ENCODE data around the gene MIB1. TPM values are rescaled to one million over a fixed set of nuclear protein-coding genes. Genes with fewer than 3 reads are reported as not detected.
A peak's percentile ranks its signal among the peaks of the same experiment; 100 is the strongest.

MIB1 gene
- polyA plus RNA-seq, 3 donors: 70.5 to 76.7 (median 71.9) TPM

DNA sequence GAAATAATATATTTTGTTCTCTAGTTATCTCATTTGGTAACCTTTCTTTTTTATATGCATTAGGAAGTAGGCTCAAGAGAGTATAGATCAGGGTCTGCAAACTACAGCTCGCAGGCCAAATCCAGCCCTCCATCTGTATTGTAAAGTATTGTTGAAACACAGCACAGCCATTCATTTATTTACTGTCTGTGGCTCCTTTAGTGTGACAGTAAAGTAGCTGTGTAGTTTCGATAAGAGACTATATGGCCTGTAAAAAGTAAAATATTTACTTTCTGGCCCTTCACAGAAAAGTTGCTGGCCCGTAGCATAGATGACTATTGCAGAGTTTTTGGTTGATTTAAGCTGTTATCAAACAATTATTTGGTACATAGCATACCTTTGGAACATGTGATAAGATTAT lies 67.6 kb downstream of the MIB1 start:
- no peak for DNase-seq (ENCODE audit: low read depth in 3 of 3, low spot score in 2 of 3)

DNA sequence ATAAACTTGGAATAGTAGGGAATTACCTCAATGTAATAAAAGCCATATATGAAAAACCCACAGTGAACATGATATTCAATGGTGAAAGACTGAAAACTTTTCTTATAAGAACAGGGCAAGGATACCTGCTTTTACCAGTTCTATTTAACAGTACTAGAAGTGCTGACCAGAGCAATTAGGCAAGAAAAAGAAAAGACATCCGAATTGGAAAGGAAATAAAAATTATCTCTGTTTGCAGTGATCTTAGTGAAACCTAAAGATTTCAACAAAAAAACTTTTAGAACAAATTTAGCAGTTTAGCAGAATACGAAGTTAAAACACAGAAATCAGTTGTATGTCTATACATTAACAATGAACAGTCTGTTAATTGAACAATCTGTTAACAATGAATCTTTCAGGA lies 69.1 kb downstream of the MIB1 start:
- DNase-seq (ENCODE audit: low read depth in 3 of 3, low spot score in 2 of 3): no peak

DNA sequence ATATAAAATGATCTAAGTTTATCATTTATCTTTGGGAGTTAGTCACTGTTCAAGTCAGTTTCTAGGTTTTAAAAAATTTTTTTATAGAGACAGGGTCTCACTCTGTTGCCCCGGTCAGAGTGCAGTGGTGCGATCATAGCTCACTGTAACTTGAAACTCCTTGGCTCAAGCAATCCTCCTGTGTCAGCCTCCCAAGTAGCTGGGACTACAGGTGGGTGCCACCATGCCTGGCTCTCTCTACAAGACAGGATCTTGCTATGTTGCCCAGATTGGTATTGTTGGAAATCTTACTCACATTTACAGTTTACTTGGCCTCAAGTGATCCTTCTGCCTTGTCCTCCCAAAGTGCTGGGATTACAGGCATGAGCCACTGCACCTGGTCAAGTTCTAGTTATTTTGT lies 74.5 kb downstream of the MIB1 start:
- no peak for DNase-seq (ENCODE audit: low read depth in 3 of 3, low spot score in 2 of 3)

DNA sequence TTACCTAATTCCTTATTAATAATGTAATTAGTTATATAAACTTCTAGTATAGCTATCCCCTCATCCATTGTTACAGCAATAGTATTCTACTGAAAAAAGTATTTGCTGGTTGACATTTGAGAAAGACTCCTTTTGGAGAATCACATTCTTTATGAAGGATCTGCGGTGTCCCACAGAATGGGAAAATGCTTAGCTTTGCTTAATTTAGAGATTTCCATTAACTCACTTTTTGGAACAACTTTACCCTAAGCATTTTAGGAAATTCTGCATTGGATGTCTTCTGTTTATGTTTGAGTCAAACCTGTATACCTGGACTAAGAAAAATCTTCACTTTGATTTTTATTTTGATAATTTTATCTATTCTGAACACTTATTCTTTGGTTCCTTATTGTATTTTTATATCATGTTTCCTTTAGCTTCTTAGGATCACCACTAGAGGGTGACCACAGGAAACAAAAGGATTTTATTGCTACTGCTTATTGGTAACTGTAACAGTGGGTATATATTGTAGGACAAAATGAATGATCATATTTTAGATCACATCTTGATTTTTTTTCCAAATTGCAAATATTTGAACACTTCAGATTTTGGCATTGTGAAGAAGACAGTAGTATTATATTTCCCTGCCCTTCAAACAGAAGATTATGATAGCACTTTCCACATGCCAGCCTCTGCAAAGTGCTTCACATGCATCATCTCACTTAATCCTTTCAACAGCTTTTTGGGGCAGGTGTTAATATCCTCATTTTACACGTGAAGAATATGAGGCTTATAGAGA lies 79.6 kb downstream of the MIB1 start:
- no peak for DNase-seq (ENCODE audit: low read depth in 3 of 3, low spot score in 2 of 3)

DNA sequence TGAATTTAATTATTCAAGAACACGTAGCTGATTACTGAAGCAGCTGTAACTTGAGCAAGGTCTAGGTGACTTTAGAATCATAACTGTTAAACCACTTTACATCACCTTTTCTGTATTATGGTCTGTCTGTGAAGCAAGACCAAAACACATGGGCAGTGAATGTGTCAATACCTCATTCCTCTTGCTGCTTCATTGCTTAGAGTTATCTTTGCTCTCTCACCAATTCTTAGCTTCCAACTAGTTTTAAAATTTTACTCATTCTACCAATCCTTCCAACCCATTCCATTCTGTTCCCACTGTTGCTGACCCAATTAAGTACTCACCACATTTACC lies 80.2 kb downstream of the MIB1 start:
- DNase-seq (ENCODE audit: low read depth in 3 of 3, low spot score in 2 of 3): no peak

DNA sequence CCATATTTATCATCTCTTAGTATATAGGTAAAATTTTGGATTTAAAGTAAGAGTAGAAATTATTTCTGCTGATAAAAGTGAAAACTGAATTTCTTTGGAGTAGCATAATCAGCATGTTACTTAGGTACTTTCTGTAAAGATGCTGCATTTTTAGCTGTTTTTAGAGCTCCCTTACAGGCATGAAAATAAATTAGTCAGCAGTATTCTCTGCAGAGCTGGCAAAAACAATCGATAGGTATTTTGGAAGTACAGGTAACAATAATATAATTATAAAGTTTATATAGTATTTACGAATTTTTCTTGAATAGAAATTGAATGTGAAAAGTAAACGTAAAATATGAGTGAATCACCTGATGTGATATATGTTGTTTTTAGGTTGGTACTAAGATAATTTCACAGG lies 83.3 kb downstream of the MIB1 start:
- no peak for DNase-seq (ENCODE audit: low read depth in 3 of 3, low spot score in 2 of 3)

DNA sequence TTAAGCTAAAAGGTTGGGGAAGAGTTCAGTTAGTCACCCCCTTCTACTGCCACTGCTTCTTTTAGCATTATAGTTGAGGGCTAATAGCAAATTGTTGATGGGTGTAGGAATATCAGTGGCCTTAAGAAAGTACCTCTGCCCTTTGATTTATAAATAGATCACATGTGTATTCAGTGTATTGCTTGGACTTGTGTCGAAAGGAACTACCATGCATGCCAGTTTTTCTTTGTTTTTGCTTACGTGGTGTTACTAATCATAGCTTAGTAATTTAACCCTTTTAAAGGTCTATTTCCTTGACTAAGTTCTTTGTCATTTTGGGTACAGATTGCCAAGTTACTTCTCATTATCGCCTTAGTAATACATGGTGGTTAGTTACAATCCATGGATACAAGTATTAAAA lies 85.6 kb downstream of the MIB1 start:
- DNase-seq (ENCODE audit: low read depth in 3 of 3, low spot score in 2 of 3): no peak

DNA sequence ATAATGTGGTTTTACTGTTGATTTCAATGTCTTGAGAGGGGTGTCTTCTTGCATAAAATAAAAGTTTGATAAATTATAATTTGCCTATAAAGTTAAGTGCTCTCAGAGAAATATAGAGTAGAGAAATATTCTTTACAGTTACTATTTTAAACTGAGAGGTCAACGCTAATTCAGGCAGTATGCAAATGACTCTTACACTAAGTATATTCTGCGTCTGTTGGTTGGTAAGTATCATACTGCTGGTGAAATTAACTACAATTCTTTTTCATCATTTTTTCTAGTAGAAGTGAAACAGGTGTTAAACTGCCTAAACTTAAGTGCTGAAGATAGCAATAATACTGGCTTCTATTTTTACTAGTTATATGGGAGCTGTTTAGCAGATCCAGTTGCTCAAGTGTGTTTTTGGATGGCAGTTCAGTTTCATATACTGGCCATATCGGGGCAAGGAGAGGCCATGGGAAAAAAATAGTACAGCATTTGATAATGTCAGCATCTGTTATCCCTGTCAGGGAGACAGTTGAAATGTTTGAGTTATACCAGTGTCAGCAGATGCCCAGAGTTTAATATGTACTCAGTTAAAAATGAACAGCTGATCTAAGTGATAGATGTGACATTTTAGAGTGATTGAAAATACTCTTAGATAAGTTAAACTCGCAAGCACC lies 86.2 kb downstream of the MIB1 start:
- no peak for DNase-seq (ENCODE audit: low read depth in 3 of 3, low spot score in 2 of 3)

DNA sequence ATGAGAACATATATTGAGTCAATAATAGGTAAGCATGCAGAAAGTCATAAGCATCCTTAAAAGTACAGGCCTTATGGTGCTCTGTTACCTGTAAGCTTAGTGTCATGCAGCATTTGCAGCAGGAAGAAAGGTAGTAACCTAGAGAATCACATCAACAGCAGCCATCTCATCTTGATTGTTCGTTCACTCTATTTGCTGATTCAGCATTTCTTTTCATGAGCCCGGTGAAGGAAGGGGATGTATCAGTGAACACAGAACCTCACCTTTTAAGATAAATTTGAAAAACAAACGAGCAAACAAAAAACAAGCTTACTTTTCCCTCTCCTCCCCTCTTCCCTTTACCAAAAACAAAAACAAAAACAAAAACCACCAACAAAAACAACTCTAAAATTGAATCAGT lies 89.9 kb downstream of the MIB1 start:
- no peak for DNase-seq (ENCODE audit: low read depth in 3 of 3, low spot score in 2 of 3)

DNA sequence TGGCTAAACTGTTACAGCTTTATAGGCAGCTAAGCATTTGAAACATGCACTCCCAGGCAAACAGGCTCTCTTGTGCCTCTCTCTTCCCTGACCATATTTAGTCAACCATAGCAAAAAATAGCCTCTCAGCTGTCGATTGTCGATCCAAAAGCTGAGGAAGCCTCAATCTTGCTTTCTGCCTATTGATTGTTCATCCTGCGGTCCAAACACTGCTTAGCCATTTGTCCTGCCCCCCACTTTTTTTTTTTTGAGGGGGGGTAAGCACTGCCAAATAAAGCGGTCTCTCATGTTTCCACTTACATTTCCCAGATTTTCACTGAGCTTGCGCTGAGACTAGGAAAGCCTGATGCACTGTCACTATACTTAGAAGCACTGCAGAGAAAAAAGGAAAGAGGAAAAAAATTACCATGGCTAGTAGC lies 90.8 kb downstream of the MIB1 start:
- peak in 1 of 3 donors; percentile 1 for DNase-seq (ENCODE audit: low read depth in 3 of 3, low spot score in 2 of 3)

DNA sequence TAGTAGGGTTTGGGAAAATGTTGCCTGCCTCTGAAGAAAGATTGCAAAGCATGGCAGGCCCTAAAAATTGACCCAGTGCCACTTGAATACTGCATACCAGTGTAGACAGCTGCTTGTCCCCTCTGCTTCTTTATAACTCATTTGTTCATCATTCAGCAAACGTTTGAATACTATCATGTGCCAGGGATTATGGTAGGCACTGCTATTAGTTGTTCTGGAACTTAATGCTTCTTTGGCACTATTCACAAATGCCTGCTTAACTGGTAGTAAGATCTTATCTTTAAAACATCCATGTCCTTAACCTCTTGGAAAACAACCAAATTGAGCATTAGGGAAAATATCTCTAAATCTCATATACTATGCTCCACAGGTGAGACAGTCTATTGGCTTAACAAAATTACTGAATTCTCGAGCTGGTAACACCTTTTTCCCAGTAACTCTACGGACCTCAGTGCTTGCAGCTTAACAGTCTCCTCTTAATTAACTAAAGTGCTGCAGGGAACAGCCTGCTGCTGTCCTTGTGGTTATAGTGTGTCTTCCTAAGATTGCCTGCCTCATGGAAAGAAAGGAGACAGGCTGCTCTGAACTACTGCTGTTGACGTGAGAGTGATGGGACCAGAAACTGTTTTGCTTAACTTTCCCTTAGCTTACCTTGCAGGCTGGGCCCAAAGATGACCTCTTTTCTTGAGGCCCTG lies 93.2 kb downstream of the MIB1 start:
- DNase-seq (ENCODE audit: low read depth in 3 of 3, low spot score in 2 of 3): no peak

DNA sequence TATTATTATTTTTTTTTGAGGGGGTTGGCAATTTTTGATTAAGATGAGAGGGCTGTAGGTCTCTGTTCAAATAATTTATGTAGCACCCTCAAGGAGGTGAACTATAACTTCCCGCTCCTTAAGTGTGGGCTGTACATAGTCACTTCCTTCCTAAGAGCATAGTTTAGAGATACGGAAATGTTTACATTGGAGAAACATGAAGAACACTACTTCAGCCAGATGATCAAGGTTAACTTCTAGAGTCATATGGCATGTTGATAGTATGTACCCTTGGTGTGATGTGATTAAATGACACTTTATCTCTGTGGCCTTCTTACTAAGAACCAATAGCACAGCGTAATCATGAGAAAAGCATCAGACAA lies 93.7 kb downstream of the MIB1 start:
- no peak for DNase-seq (ENCODE audit: low read depth in 3 of 3, low spot score in 2 of 3)

DNA sequence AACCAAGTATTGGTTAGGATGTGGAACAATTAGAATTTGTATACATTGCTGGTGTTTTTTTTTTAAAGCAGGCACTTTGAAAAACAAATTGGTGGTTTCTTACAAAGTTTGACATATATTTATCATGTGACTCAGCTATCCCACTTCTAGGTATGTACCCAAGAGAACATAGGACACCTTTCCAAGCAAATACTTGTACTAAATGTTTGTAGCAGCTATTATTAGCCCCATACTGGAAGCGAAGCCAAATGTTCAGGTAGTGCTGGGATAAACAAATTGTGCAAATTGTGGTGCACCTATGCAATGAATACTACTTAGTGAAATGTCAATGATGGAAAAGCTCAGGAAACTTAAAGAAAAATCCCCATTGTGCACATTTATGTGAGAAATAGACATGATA lies 101.0 kb downstream of the MIB1 start:
- DNase-seq (ENCODE audit: low read depth in 3 of 3, low spot score in 2 of 3): no peak

DNA sequence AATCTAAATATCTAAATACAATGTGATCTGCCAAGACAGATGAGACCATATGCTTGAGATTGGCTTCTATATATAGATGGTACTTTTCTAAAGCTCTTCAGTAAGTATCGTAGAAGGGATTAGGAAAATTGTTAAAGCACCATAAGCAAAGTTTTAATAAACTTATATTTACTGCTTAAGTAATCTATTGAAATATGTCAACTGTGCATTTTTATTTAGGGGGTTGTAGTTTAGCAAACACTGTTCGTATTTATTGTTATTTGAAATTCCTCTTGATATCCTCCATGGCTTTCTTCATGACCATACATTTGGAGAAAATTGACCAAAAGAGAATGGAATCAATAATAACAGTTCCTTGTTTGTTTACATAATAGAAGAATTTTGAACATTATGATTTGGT lies 102.7 kb downstream of the MIB1 start:
- no peak for DNase-seq (ENCODE audit: low read depth in 3 of 3, low spot score in 2 of 3)

DNA sequence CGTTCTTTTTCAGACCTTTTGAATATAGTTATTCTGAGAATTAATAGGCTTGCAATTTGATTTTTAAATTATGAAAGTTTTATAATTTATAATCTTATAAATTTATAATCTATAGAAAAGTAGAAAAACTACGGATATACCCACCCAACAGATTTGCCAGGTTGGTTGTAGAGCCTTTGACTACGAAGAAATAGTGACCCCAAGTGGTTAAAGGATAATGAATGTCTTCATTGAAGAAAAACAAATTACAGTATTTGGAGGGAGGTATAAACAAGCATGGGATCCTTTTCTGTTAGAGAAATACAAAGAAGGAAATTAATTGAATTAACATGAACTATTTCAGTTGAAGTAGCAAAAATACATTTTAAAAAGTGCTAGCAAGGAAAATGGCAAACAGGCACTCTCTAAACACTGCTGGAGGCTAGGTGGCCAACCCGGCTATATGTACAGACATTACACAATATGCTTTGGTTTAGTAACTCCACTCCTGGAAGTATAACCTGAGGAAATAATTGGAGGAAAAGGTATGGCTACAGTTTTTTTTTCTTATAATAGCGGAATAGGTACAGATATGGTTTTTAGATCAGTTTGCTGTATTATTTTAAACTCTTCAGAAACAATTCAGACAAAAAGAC lies 110.9 kb downstream of the MIB1 start:
- no peak for DNase-seq (ENCODE audit: low read depth in 3 of 3, low spot score in 2 of 3)

DNA sequence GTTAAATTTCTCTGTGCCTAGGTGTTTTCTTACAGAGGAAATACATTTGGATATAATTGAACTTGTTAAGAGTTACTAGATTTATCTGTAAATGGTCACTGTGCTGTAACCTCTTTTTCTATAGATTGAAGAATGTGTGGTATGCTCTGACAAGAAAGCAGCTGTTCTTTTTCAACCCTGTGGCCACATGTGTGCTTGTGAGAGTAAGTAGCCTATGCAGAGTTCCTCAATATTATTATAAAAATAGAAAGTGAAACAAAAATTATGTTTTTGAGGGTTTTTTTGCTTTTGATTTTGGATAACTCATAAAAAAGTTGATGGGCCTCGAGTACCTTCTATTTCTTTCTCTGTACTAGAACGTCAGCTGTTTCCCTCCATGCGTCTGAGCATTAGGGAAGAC lies 112.4 kb downstream of the MIB1 start:
- DNase-seq (ENCODE audit: low read depth in 3 of 3, low spot score in 2 of 3): no peak

DNA sequence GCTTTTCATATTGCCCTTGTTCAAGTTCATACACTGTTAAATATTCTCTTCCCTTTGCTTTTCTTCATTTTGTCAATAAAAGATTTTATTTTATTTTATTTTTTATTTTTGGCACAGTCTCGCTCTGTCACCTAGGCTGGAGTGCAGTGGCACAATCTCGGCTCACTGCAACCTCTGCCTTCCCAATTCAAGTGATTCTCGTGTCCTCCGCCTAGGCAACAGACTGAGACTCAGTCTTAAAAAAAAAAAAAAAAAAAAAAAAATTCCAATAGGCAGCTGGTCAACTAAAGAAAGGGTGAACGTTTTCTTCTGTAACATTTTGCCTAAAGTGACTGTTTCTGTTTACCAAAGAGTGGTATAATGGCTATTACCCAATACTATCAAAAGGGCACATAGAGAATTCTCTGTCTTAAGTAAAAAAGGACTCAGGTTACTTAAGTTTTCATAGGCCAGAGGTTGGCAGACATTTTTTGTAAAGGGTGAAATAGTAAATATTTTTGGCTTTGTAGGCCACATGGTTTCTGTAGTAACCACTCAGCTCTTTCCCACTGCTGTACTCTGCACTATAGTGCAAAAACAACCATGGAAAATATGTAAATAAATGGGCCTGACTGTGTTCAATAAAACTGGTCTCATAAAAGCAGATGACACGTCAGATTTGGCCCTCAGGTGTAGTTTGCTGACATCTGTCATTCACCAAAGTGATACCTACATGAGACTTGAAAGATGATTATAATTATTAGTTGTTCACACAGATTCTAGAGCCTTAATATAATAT lies 113.4 kb downstream of the MIB1 start:
- no peak for DNase-seq (ENCODE audit: low read depth in 3 of 3, low spot score in 2 of 3)

DNA sequence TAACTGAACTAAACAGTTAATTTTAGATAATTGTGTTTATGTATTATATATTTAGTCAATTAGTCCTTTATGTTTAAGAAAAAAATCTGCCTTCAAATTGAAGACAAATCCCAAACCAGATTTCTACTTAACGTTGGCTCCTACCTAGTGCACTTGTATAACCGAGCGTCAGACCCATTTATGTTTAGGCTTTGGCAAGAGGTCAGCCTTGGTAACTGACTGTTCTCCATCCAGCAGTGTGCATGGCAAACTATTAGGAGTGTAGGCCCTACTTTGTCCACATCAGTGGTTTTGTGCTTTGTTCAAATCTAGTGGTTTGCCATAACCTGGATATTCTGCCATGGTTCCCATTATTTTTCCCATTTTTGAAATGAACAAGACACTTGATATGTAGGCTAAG lies 114.8 kb downstream of the MIB1 start:
- DNase-seq (ENCODE audit: low read depth in 3 of 3, low spot score in 2 of 3): no peak

DNA sequence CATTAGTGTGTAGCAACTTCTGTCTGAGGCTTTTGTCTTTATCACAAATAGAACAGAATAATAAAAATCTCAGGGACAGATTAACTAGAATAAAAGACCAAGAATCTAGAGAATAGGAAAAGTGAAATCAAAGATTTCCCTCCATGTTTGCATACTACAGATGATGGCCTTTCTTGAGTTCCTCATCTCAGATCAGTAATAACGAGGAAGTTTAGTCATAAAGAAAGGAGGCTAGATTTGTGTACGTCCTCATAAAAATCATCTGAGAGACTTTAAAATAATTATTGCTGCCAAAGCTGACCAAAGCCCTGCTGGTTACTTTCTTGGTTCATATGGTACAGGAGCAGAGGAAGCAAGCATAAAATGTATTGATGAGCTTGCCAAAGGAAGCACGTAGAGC lies 117.3 kb downstream of the MIB1 start:
- no peak for DNase-seq (ENCODE audit: low read depth in 3 of 3, low spot score in 2 of 3)

DNA sequence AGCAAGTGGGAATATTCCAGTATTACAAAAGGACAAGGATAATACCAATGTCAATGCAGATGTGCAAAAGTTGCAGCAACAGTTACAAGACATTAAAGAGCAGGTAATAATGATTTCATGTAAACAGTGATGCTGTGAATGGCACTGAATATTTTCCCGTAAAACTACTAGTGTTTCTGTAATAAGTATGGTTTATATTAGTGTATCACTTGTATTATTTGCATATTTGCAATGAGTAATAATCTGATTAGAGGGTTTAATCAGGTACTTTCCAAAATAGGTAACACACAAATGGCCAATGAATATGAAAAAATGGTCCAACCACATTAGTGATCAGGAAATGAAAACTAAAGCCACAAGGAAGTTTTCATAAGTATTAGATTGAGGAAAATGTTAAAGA lies 118.0 kb downstream of the MIB1 start:
- no peak for DNase-seq (ENCODE audit: low read depth in 3 of 3, low spot score in 2 of 3)

DNA sequence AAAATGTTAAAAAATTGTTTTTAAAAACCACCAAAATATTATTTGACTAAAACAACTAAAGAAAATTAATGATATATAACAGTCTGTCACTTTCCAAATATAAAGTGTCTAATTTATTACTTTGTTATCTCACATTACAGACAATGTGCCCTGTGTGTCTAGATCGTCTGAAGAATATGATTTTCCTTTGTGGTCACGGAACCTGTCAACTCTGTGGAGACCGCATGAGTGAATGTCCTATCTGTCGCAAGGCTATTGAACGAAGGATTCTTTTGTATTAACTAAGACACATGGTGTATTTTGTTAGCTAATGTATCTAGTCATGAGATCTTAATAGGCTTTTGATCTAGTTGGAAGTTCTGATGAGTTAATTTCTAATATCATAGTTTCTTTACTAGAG lies 123.8 kb downstream of the MIB1 start:
- DNase-seq (ENCODE audit: low read depth in 3 of 3, low spot score in 2 of 3): no peak
